Stimulated activated CD4-positive, alpha-beta T cell treated with anti-CD3 and anti-CD28 coated beads, Interleukin-4, amount 100 ng/mL, for 24 hours (primary cell): ENCODE results near the gene PRB3.
A peak's percentile ranks its signal among the peaks of the same experiment; 100 is the strongest.

ENCODE experiments used
- DNase-seq: peaks from one replicate; pipeline ENCODE4 v3.0.0-alpha.2; 2020

PRB3 gene

GRCh38 chr12:11269607-11270006 lies at the start of gene PRB3:
TSS of gene PRB3 (minus strand) at chr12:11269707. CDS start at chr12:11269669, 38 bp downstream.
- DNase-seq: no peak

GRCh38 chr12:11310336-11310735 lies 40.8 kb upstream of the PRB3 start, which contains the start of gene PRB4:
TSS of gene PRB4 (minus strand) at chr12:11310436. CDS start at chr12:11310398, 38 bp downstream.
- DNase-seq: no peak

- no peak for DNase-seq
These were observed 37.6 kb upstream of the PRB3 start for GRCh38 chr12:11307143-11307542.

- DNase-seq: no peak
These were observed 3.9 kb upstream of the PRB3 start for GRCh38 chr12:11273449-11273848.

DNA sequence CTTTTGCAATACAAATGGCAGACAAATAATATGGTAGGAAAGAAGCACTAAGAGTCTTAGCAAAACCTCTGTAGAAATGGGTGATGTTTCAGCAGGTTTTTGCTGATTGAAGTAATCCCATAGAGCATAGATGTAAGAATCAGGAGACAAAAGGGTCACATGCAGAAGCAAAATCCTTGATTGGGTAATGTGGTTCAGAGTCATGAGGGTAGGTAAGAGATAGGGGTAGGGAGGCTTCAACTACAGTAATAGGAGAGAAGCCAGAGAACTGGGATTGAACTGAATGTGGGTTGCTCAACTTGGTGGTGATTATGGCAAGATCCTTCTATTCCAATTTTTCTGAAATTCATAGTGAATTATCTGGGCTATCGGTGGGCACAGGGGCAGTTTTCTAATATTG lies 5.0 kb downstream of the PRB3 start:
- no peak for DNase-seq

DNA sequence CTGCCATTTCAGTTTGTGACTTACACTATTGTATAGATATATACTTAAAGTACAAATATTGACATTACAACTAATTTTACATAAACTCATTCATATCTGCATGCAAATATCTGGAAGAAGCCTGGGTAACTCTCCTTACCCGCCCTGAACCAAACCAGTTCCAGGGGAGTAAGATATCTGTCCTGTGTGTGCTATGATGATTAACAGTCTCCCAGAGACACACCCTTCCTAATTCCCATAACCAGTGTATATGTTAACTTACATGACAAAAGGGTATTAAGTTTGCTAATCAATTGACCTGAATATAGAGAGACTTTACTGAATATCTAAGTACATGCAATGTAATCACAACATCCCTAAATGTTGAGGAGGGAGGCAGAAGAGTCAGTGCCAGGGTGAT lies 23.0 kb downstream of the PRB3 start:
- DNase-seq: no peak

DNA sequence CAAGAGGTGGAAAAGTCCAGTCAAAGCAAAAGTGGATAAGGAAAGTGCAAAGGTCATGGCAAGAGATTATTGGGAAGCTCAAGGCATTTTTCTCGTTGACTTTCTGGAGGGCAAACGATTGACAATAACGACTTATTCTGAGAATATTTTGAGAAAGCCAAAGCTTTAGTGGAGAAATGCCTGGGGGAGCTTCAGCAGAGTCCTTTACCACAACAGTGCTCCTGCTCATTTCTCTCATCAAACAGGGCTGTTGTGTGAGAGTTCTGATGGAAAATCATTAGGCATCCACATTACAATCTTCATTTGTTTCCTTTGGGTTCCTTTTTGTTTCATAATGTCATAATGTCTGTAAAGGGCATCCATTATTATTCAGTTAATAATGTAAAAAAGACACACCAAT lies 26.9 kb downstream of the PRB3 start:
- DNase-seq: no peak

- DNase-seq: no peak
These were observed 29.1 kb downstream of the PRB3 start for GRCh38 chr12:11240348-11240930.

GRCh38 chr12:11238275-11238674 lies 31.2 kb downstream of the PRB3 start:
- no peak for DNase-seq

DNA sequence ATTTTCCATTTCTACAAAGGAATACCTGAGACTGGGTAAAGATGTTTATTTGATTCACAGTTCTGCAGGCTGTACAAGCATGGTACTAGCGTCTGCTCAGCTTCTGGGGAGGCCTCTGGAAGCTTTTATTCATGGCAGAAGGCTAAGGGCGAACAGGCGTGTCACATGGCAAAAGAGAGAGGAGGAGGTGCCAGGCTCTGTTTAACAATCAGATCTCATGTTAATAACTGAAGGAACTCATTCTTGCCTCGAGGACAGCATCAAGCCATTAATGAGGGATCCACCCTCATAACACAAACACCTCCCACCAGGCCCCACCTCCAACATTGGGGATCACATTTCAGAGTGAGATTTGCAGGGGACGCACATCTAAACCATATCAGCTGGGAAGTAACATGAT lies 36.0 kb downstream of the PRB3 start:
- no peak for DNase-seq

DNA sequence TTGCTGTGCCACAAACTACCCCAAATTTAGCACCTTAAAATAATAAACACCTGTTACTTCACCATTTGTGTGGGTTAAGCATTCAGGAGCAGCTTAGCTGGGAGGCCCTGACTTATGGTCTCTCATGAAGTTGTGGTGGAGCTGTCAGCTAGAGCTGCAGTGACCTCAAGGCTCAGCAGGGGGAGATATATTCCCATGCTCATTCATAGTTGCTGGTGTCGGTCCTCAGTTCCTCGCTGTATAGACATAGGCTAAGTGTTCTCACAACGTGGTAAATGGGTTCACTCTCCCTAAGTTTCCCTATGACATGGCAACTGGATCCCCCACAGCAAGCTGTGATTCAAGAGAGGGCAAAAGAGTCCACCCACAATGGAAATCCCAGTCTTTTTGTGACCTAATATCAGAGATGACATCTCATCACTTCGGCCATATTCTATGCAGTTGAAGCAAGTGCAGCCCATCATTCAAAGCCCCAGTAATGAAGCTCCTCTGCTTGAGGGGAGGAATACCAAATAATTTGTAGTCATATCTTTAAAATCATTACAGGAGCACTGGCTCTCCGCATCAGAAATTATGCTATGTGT lies 41.1 kb downstream of the PRB3 start:
- peak; percentile 4 for DNase-seq

DNA sequence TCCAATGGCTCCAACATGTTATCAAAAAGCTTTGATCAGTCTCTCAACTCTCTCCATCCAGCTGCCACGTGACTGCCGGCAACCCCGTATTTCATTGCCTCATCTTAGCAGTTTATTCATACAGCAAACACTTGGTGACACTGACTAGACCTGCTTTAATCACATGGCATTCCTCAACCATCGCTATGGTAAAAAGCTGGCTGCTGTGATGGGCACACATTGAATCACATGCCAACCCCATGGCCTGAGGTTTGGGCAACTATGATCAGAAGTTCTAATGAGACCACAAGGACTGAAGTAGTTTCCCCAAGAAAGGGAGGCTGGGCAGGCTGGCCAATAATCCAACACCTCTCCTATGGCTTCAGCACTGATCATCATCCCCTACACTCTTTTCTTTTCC lies 42.1 kb downstream of the PRB3 start:
- DNase-seq: no peak
